Endothelial cell (in vitro differentiated cells): ENCODE results near the gene TBR1. TPM values are rescaled to one million over a fixed set of nuclear protein-coding genes. Genes with fewer than 3 reads are reported as not detected.

ENCODE experiments used
- DNase-seq: peaks from one replicate; pipeline ENCODE4 v3.0.0; 2021; ENCODE audit warnings: low spot score
- H3K27ac Mint-ChIP-seq: one replicate; pipeline ENCODE4 v1.8.0; 2021; ENCODE audit warnings: mixed read lengths, inconsistent platforms; ENCODE audit not compliant: unreplicated experiment
- H3K27me3 Mint-ChIP-seq: one replicate; pipeline ENCODE4 v1.8.0; 2021; ENCODE audit warnings: mild to moderate bottlenecking, moderate library complexity, mixed read lengths, inconsistent platforms; ENCODE audit not compliant: unreplicated experiment
- H3K36me3 Mint-ChIP-seq: one replicate; pipeline ENCODE4 v1.8.0; 2021; ENCODE audit warnings: mild to moderate bottlenecking, low read depth, mixed read lengths, inconsistent platforms; ENCODE audit not compliant: unreplicated experiment
- H3K4me1 Mint-ChIP-seq: one replicate; pipeline ENCODE4 v1.8.0; 2021; ENCODE audit warnings: mild to moderate bottlenecking, mixed read lengths, inconsistent platforms; ENCODE audit not compliant: unreplicated experiment
- H3K4me3 Mint-ChIP-seq: one replicate; pipeline ENCODE4 v1.8.0; 2021; ENCODE audit warnings: mild to moderate bottlenecking, mixed read lengths, inconsistent platforms; ENCODE audit not compliant: unreplicated experiment
- H3K9me3 Mint-ChIP-seq: one replicate; pipeline ENCODE4 v1.8.0; 2021; ENCODE audit warnings: mixed read lengths, inconsistent platforms; ENCODE audit not compliant: unreplicated experiment
- CTCF ChIP-seq: fragments of 200-600 bp; sonication (generic); IDR thresholded peaks from one replicate; pipeline ENCODE4 v1.5.0; 2021; ENCODE audit warnings: antibody characterized with exemption; ENCODE audit not compliant: unreplicated experiment
- total RNA-seq: library from RNA; stranded (reverse); fragmentation: NEBNext Ultra II Directional; extraction: Animal tissue kit (Norgen Biotek cat#: 25700); gene quantifications from one replicate; pipeline ENCODE4 v1.2.1, GENCODE V29; 2021; ENCODE audit not compliant: unreplicated experiment

TBR1 gene
- total RNA-seq, 1 donor from 2014 or later = 0.08 TPM

- Mint-ChIP-seq H3K4me3 (peak overlapping the region; percentile 78), H3K4me1 (peaks cover 52% of the 10 kb centered on the region), H3K36me3 (peaks cover 4% of the 10 kb centered on the region)
Measured at GRCh38 chr2:161418275-161418714, 2.2 kb downstream of the TBR1 start.

GRCh38 chr2:161418715-161419637 lies 2.9 kb downstream of the TBR1 start:
- peaks cover 4% of the 10 kb centered on the region for H3K36me3 Mint-ChIP-seq
- peaks cover 49% of the 10 kb centered on the region for H3K4me1 Mint-ChIP-seq
- H3K9me3 Mint-ChIP-seq = no peaks in the 10 kb centered on the region
- H3K27me3 Mint-ChIP-seq = peaks cover 65% of the 10 kb centered on the region
- no peak for TF ChIP-seq CTCF
- peak overlapping the region; percentile 85 for H3K4me3 Mint-ChIP-seq
- no peak overlapping the region for H3K27ac Mint-ChIP-seq
- DNase-seq = peak; percentile 66

More at GRCh38 chr2:161418275-161418714, 2.2 kb downstream of the TBR1 start:
- Mint-ChIP-seq H3K27ac (peak overlapping the region; percentile 31), H3K27me3 (peaks cover 65% of the 10 kb centered on the region), H3K9me3 (no peaks in the 10 kb centered on the region)
- DNase-seq = no peak
- no peak for TF ChIP-seq CTCF

- Mint-ChIP-seq H3K9me3 (no peaks in the 10 kb centered on the region), H3K27me3 (peaks cover 71% of the 10 kb centered on the region), H3K4me3 (peak overlapping the region; percentile 85), H3K27ac (no peak overlapping the region), H3K36me3 (peaks cover 8% of the 10 kb centered on the region), H3K4me1 (peaks cover 55% of the 10 kb centered on the region)
- no peak for DNase-seq
- TF ChIP-seq CTCF = no peak
Measured at GRCh38 chr2:161419638-161420190, 3.6 kb downstream of the TBR1 start.

- DNase-seq = no peak
- Mint-ChIP-seq H3K4me1 (peaks cover 50% of the 10 kb centered on the region), H3K4me3 (no peak overlapping the region), H3K36me3 (peaks cover 8% of the 10 kb centered on the region), H3K27me3 (peaks cover 71% of the 10 kb centered on the region), H3K27ac (no peak overlapping the region), H3K9me3 (no peaks in the 10 kb centered on the region)
- no peak for TF ChIP-seq CTCF
Measured at GRCh38 chr2:161420406-161421074, 4.4 kb downstream of the TBR1 start.
